Lung (tissue), 12 donors: Measurements from ENCODE around the gene KMT2C. TPM values are rescaled to one million over a fixed set of nuclear protein-coding genes. Genes with fewer than 3 reads are reported as not detected.

Experiments
- ATAC-seq: fragments of 200-7000 bp; cut with Tn5 transposase; one replicate; pipeline ENCODE4 v1.9.1; 2020; ENCODE audit warnings: moderate number of reproducible peaks; ENCODE audit not compliant: insufficient read depth, low FRiP score
- DNase-seq, 3 donors: peaks; one replicate each; pipeline ENCODE4 v3.0.0-alpha.2; 2013 to 2017
- H3K27ac ChIP-seq, 2 donors: one replicate each; pipeline ENCODE4 v1.5.1; 2013; ENCODE audit warnings: mild to moderate bottlenecking in 2 of 2, moderate library complexity in 2 of 2, control low read depth in 1 of 2, inconsistent platforms in 1 of 2, low read depth in 1 of 2, low read length in 1 of 2
- H3K27me3 ChIP-seq, 3 donors: one replicate each; pipeline ENCODE4 v1.5.1; 2013; ENCODE audit warnings: low read length in 2 of 3; ENCODE audit not compliant: control insufficient read depth in 3 of 3, insufficient read depth in 3 of 3
- H3K36me3 ChIP-seq, 4 donors: one replicate each; pipeline ENCODE4 v1.5.1; 2013; ENCODE audit warnings: low read length in 4 of 4, mild to moderate bottlenecking in 1 of 4, moderate library complexity in 1 of 4; ENCODE audit not compliant: control insufficient read depth in 4 of 4, insufficient read depth in 4 of 4
- H3K4me1 ChIP-seq, 5 donors: one replicate each; pipeline ENCODE4 v1.5.1; 2013; ENCODE audit warnings: low read length in 5 of 5, mild to moderate bottlenecking in 2 of 5, moderate library complexity in 1 of 5; ENCODE audit not compliant: control insufficient read depth in 5 of 5, insufficient read depth in 5 of 5
- H3K4me3 ChIP-seq: one replicate; pipeline ENCODE4 v1.5.1; 2013; ENCODE audit warnings: mild to moderate bottlenecking, control low read depth, moderate library complexity
- H3K9ac ChIP-seq, 2 donors: one replicate each; pipeline ENCODE4 v1.5.1; 2013; ENCODE audit warnings: low read length in 2 of 2, control low read depth in 1 of 2; ENCODE audit not compliant: insufficient read depth in 1 of 2
- H3K9me3 ChIP-seq, 4 donors: one replicate each; pipeline ENCODE4 v1.5.1; 2013; ENCODE audit warnings: low read length in 3 of 4, mild to moderate bottlenecking in 1 of 4, moderate library complexity in 1 of 4; ENCODE audit not compliant: control insufficient read depth in 4 of 4, insufficient read depth in 3 of 4
- CTCF ChIP-seq: IDR thresholded peaks from 2 replicates; pipeline ENCODE4 v1.5.1; 2012; ENCODE audit warnings: mild to moderate bottlenecking; ENCODE audit errors: control extremely low read depth, extremely low read depth
- WGBS, 2 donors: extraction: QIAGEN DNeasy Blood & Tissue Kit; methylation state at CpG; one replicate each; pipeline ENCODE4 v1.1.7; 2013; 5-methylcytosine and 5-hydroxymethylcytosine counted together
- polyA plus RNA-seq, 2 donors: library from polyadenylated mRNA; stranded (reverse); fragments of 200-250 nt; gene quantifications; one replicate each; pipeline ENCODE4 v1.2.1, GENCODE V29; 2013
- total RNA-seq, 2 donors: library from RNA; depleted of rRNA in 1 of 2; stranded (reverse); fragments of >200 nt in 1 of 2; gene quantifications; one replicate each; pipeline ENCODE4 v1.2.1, GENCODE V29; 2014 to 2021
- donor health status: control.
- donor health status: control.
- donor health status: Bipolar disorder and iron deficiency.
- donor health status: healthy.
- donor health status: DM: yes; HTN: yes; CAD: no.

KMT2C gene
- total and polyA plus RNA-seq, 4 donors: 10.2 to 115 (median 52.3) TPM

- TF ChIP-seq CTCF: no peak
- H3K4me3 ChIP-seq: no peak overlapping the region
- no peaks in the 10 kb centered on the region for H3K9me3 ChIP-seq
- no peak overlapping the region for H3K27ac ChIP-seq
- ATAC-seq (no peak), DNase-seq (no peak)
- peaks cover 0 to 5% (median 0%) of the 10 kb centered on the region in 4 donors for H3K36me3 ChIP-seq
- peaks cover 0 to 24% (median 2%) of the 10 kb centered on the region in 5 donors for H3K4me1 ChIP-seq
- no peak overlapping the region for H3K9ac ChIP-seq
- H3K27me3 ChIP-seq: no peaks in the 10 kb centered on the region
- 58 to 81% methylated on average over 2 of the region's 2 CpGs for WGBS, 2 donors
These were observed 120.0 kb downstream of the KMT2C start for GRCh38 chr7:152315845-152316244.

- DNase-seq (peak in 2 of 3 donors; percentile 89 to 93), ATAC-seq (no peak)
- no peak overlapping the region for H3K9ac ChIP-seq
- 39% methylated on average over 1 of the region's 1 CpG for WGBS, 2 donors
- no peak overlapping the region for H3K27ac ChIP-seq
- no peak overlapping the region for H3K4me3 ChIP-seq
- H3K9me3 ChIP-seq: no peaks in the 10 kb centered on the region
- no peaks in the 10 kb centered on the region for H3K27me3 ChIP-seq
- peaks cover 0 to 7% (median under 1%) of the 10 kb centered on the region in 4 donors for H3K36me3 ChIP-seq
- H3K4me1 ChIP-seq: peaks cover 0 to 24% (median 4%) of the 10 kb centered on the region in 5 donors
- TF ChIP-seq CTCF: no peak
These were observed 121.8 kb downstream of the KMT2C start for GRCh38 chr7:152313831-152314604.

- Histone ChIP-seq H3K27me3 (no peaks in the 10 kb centered on the region), H3K4me1 (peaks cover 0 to 24% (median 4%) of the 10 kb centered on the region in 5 donors), H3K36me3 (peaks cover 0 to 8% (median 2%) of the 10 kb centered on the region in 4 donors), H3K9ac (no peak overlapping the region), H3K4me3 (no peak overlapping the region), H3K9me3 (no peaks in the 10 kb centered on the region), H3K27ac (no peak overlapping the region)
- TF ChIP-seq CTCF: no peak
- ATAC-seq: no peak
- no peak for DNase-seq
These were observed 122.6 kb downstream of the KMT2C start for GRCh38 chr7:152313217-152313616.

- no peaks in the 10 kb centered on the region for H3K9me3 ChIP-seq
- no peak overlapping the region for H3K4me3 ChIP-seq
- DNase-seq (peak; percentile 51 to 83 (median 77)), ATAC-seq (no peak)
- peaks cover 4 to 8% (median 4%) of the 10 kb centered on the region in 4 donors for H3K36me3 ChIP-seq
- peak overlapping the region in 1 of 2 donors; percentile 4 for H3K9ac ChIP-seq
- no peak overlapping the region for H3K27ac ChIP-seq
- no peak for TF ChIP-seq CTCF
- H3K27me3 ChIP-seq: no peaks in the 10 kb centered on the region
- H3K4me1 ChIP-seq: peaks cover 0 to 24% (median 4%) of the 10 kb centered on the region in 5 donors
- 38 to 55% methylated on average over 2 of the region's 2 CpGs for WGBS, 2 donors
These were observed 123.5 kb downstream of the KMT2C start for GRCh38 chr7:152312316-152312715.
